Right lung (tissue), 5 donors: Measurements from ENCODE around the gene VPS54. TPM values are rescaled to one million over a fixed set of nuclear protein-coding genes. Genes with fewer than 3 reads are reported as not detected.

Source experiments
- DNase-seq, 2 donors: peaks; one replicate each; pipeline ENCODE4 v3.0.0-alpha.2; 2013
- polyA plus RNA-seq, 5 donors: library from polyadenylated mRNA; unstranded; fragments of 120-200 nt; gene quantifications; one replicate each; pipeline versions ENCODE4 v1.2.1 to v1.2.3, GENCODE V29; 2013; ENCODE audit warnings: inconsistent platforms in 1 of 5, low replicate concordance in 1 of 5; ENCODE audit not compliant: insufficient read length in 5 of 5, insufficient read depth in 1 of 5

VPS54 gene
- polyA plus RNA-seq, 5 donors = 37.5 to 53.2 (median 49.8) TPM

GRCh38 chr2:63843791-63844190 is 175.4 kb downstream of the VPS54 start:
- DNase-seq = no peak

- no peak for DNase-seq
Observed at GRCh38 chr2:63843093-63843492, 176.1 kb downstream of the VPS54 start.

GRCh38 chr2:63842149-63843061 is 176.8 kb downstream of the VPS54 start:
- DNase-seq = peak; percentile 58 to 70

Other genes with a start within 250 kb of the VPS54 start
- 100 to 1,000 TPM in 3 of 5 donors, 10 to 100 TPM in 2; 83.6 to 114 (median 101) TPM for gene UGP2, start 177.5 kb downstream of the VPS54 start, polyA plus RNA-seq
- gene PELI1, start 125.0 kb upstream of the VPS54 start, polyA plus RNA-seq = 10 to 100 TPM; 25.8 to 39.4 (median 33.4) TPM